HG03159 (cell line): Measurements from ENCODE around the gene PLVAP.

Experiments
- ATAC-seq: cut with Tn5 transposase; IDR thresholded peaks from one replicate; pipeline ENCODE4 v1.9.1; 2021; ENCODE audit warnings: mild to moderate bottlenecking, moderate library complexity; ENCODE audit not compliant: unreplicated experiment

PLVAP gene

GRCh38 chr19:17359905-17360800, 17.0 kb downstream of the PLVAP start:
- ATAC-seq: no peak

- ATAC-seq: no peak
These were observed 18.7 kb downstream of the PLVAP start for GRCh38 chr19:17358395-17358794.

- no peak for ATAC-seq
These were observed 19.4 kb downstream of the PLVAP start for GRCh38 chr19:17357724-17358123.

GRCh38 chr19:17357078-17357666, 20.0 kb downstream of the PLVAP start:
- no peak for ATAC-seq

- ATAC-seq: no peak
These were observed 23.8 kb downstream of the PLVAP start for GRCh38 chr19:17353386-17353785.

GRCh38 chr19:17352608-17353280, 24.4 kb downstream of the PLVAP start:
- no peak for ATAC-seq

- ATAC-seq: no peak
These were observed 25.2 kb downstream of the PLVAP start for GRCh38 chr19:17351815-17352435.

GRCh38 chr19:17348700-17349099, 28.4 kb downstream of the PLVAP start:
- no peak for ATAC-seq

- ATAC-seq: no peak
These were observed 29.3 kb downstream of the PLVAP start for GRCh38 chr19:17347877-17348276.

GRCh38 chr19:17347361-17347760, 29.8 kb downstream of the PLVAP start:
- no peak for ATAC-seq

GRCh38 chr19:17346109-17346671, 31.0 kb downstream of the PLVAP start:
- no peak for ATAC-seq

- no peak for ATAC-seq
These were observed 35.3 kb downstream of the PLVAP start for GRCh38 chr19:17341845-17342244.

- no peak for ATAC-seq
These were observed 35.8 kb downstream of the PLVAP start for GRCh38 chr19:17341386-17341785.

GRCh38 chr19:17340871-17341357, 36.2 kb downstream of the PLVAP start:
- no peak for ATAC-seq

- no peak for ATAC-seq
These were observed 36.8 kb downstream of the PLVAP start for GRCh38 chr19:17340302-17340870.

- ATAC-seq: no peak
These were observed 37.9 kb downstream of the PLVAP start for GRCh38 chr19:17339088-17339741.

GRCh38 chr19:17338433-17339078, 38.6 kb downstream of the PLVAP start:
- no peak for ATAC-seq

GRCh38 chr19:17337675-17338432, 39.3 kb downstream of the PLVAP start:
- peak; percentile 7 for ATAC-seq
